ENCODE results near the gene FLII.

Gene FLII

GRCh38 chr17:18238299-18238698, 20.2 kb downstream of the FLII start:
- H3K4me3 ChIP-seq (ENCODE audit: low read depth, low read length) = no peak overlapping the region
- ChIA-PET CTCF (interaction anchor here (1.5 to 2.4 kb wide), 2 partner anchors 10 to 20 kb away, joined by 5 to 15 read pairs; no protein-coding TSS in a partner anchor), POLR2A (no interaction called here)
- no peak for DNase-seq (ENCODE audit: low read depth, low spot score)
- no peak for TF ChIP-seq CTCF (IDR thresholded peaks at IDR 0.05; ENCODE audit: insufficient read depth, low read length, missing control alignments)

GRCh38 chr17:18237461-18237860, 21.1 kb downstream of the FLII start:
- H3K4me3 ChIP-seq (ENCODE audit: low read depth, low read length) = no peak overlapping the region
- ChIA-PET CTCF (interaction anchor here (1.5 to 2.4 kb wide), 2 partner anchors 11 to 19 kb away, joined by 5 to 15 read pairs; no protein-coding TSS in a partner anchor), POLR2A (no interaction called here)
- TF ChIP-seq CTCF (IDR thresholded peaks at IDR 0.05; ENCODE audit: insufficient read depth, low read length, missing control alignments) = no peak
- no peak for DNase-seq (ENCODE audit: low read depth, low spot score)

- POLR2A ChIA-PET = no interaction called here
- DNase-seq (ENCODE audit: low read depth, low spot score) = no peak
- TF ChIP-seq CTCF (IDR thresholded peaks at IDR 0.05; ENCODE audit: insufficient read depth, low read length, missing control alignments) = no peak
- H3K4me3 ChIP-seq (ENCODE audit: low read depth, low read length) = no peak overlapping the region
- CTCF ChIA-PET = interaction anchor here (2.0 to 2.4 kb wide), 2 partner anchors 12 kb away, joined by 12 to 15 read pairs; no protein-coding TSS in a partner anchor
Observed at GRCh38 chr17:18236494-18236893, 22.0 kb downstream of the FLII start.

- no peak for DNase-seq (ENCODE audit: low read depth, low spot score)
- ChIA-PET POLR2A (no interaction called here), CTCF (interaction anchor here (0.8 to 2.0 kb wide), 4 partner anchors 9 to 44 kb away, joined by 3 to 12 read pairs (median 4); no protein-coding TSS in a partner anchor)
- no peak for TF ChIP-seq CTCF (IDR thresholded peaks at IDR 0.05; ENCODE audit: insufficient read depth, low read length, missing control alignments)
- no peak overlapping the region for H3K4me3 ChIP-seq (ENCODE audit: low read depth, low read length)
Observed at GRCh38 chr17:18235743-18236256, 22.7 kb downstream of the FLII start.

- ChIA-PET POLR2A (no interaction called here), CTCF (interaction anchor here (1.0 to 2.0 kb wide), 3 partner anchors 8 to 20 kb away, joined by 3 to 12 read pairs (median 4); no protein-coding TSS in a partner anchor)
- no peak for DNase-seq (ENCODE audit: low read depth, low spot score)
- no peak overlapping the region for H3K4me3 ChIP-seq (ENCODE audit: low read depth, low read length)
- no peak for TF ChIP-seq CTCF (IDR thresholded peaks at IDR 0.05; ENCODE audit: insufficient read depth, low read length, missing control alignments)
Observed at GRCh38 chr17:18234853-18235380, 23.6 kb downstream of the FLII start.

- TF ChIP-seq CTCF (IDR thresholded peaks at IDR 0.05; ENCODE audit: insufficient read depth, low read length, missing control alignments) = no peak
- POLR2A ChIA-PET = no interaction called here
- CTCF ChIA-PET = no interaction called here
- no peak overlapping the region for H3K4me3 ChIP-seq (ENCODE audit: low read depth, low read length)
- no peak for DNase-seq (ENCODE audit: low read depth, low spot score)
Observed at GRCh38 chr17:18233803-18234518, 24.6 kb downstream of the FLII start.

Data from AG04449 (cell line).